Measurements from ENCODE around the gene RBM33. TPM values are rescaled to one million over a fixed set of nuclear protein-coding genes. Genes with fewer than 3 reads are reported as not detected.

Gene RBM33
- total RNA-seq, 1 experiment from 2014 or later = 7.3 TPM

- in situ Hi-C loops (cut with HindIII; ENCODE audit: low pct_unique_long_range_greater_than_20kb, low sequenced_read_pairs) = no loop called here
- DNase-seq (ENCODE audit: low read depth) = no peak
Observed at GRCh38 chr7:155731871-155732270, 87.4 kb downstream of the RBM33 start.

- no peak for DNase-seq (ENCODE audit: low read depth)
- in situ Hi-C loops (cut with HindIII; ENCODE audit: low pct_unique_long_range_greater_than_20kb, low sequenced_read_pairs) = no loop called here
Observed at GRCh38 chr7:155732286-155732685, 87.8 kb downstream of the RBM33 start.

GRCh38 chr7:155733582-155734444 is 89.4 kb downstream of the RBM33 start:
- in situ Hi-C loops (cut with HindIII; ENCODE audit: low pct_unique_long_range_greater_than_20kb, low sequenced_read_pairs) = no loop called here
- DNase-seq (ENCODE audit: low read depth) = no peak

GRCh38 chr7:155734445-155734809 is 90.0 kb downstream of the RBM33 start:
- DNase-seq (ENCODE audit: low read depth) = no peak
- in situ Hi-C loops (cut with HindIII; ENCODE audit: low pct_unique_long_range_greater_than_20kb, low sequenced_read_pairs) = no loop called here

GRCh38 chr7:155735442-155736115 is 91.1 kb downstream of the RBM33 start:
- in situ Hi-C loops (cut with HindIII; ENCODE audit: low pct_unique_long_range_greater_than_20kb, low sequenced_read_pairs) = no loop called here
- DNase-seq (ENCODE audit: low read depth) = no peak

GRCh38 chr7:155737590-155737989 is 93.1 kb downstream of the RBM33 start:
- no peak for DNase-seq (ENCODE audit: low read depth)
- in situ Hi-C loops (cut with HindIII; ENCODE audit: low pct_unique_long_range_greater_than_20kb, low sequenced_read_pairs) = no loop called here

GRCh38 chr7:155738104-155738503 is 93.6 kb downstream of the RBM33 start:
- in situ Hi-C loops (cut with HindIII; ENCODE audit: low pct_unique_long_range_greater_than_20kb, low sequenced_read_pairs) = no loop called here
- no peak for DNase-seq (ENCODE audit: low read depth)

GRCh38 chr7:155738652-155739537 is 94.4 kb downstream of the RBM33 start:
- peak; percentile 52 for DNase-seq (ENCODE audit: low read depth)
- in situ Hi-C loops (cut with HindIII; ENCODE audit: low pct_unique_long_range_greater_than_20kb, low sequenced_read_pairs) = no loop called here

GRCh38 chr7:155739538-155740143 is 95.2 kb downstream of the RBM33 start:
- in situ Hi-C loops (cut with HindIII; ENCODE audit: low pct_unique_long_range_greater_than_20kb, low sequenced_read_pairs) = no loop called here
- DNase-seq (ENCODE audit: low read depth) = no peak

GRCh38 chr7:155741082-155741481 is 96.6 kb downstream of the RBM33 start:
- peak; percentile 22 for DNase-seq (ENCODE audit: low read depth)
- in situ Hi-C loops (cut with HindIII; ENCODE audit: low pct_unique_long_range_greater_than_20kb, low sequenced_read_pairs) = no loop called here

- in situ Hi-C loops (cut with HindIII; ENCODE audit: low pct_unique_long_range_greater_than_20kb, low sequenced_read_pairs) = no loop called here
- DNase-seq (ENCODE audit: low read depth) = no peak
Observed at GRCh38 chr7:155741805-155742204, 97.3 kb downstream of the RBM33 start.

GRCh38 chr7:155743177-155743576 is 98.7 kb downstream of the RBM33 start:
- no peak for DNase-seq (ENCODE audit: low read depth)
- in situ Hi-C loops (cut with HindIII; ENCODE audit: low pct_unique_long_range_greater_than_20kb, low sequenced_read_pairs) = no loop called here

- in situ Hi-C loops (cut with HindIII; ENCODE audit: low pct_unique_long_range_greater_than_20kb, low sequenced_read_pairs) = no loop called here
- no peak for DNase-seq (ENCODE audit: low read depth)
Observed at GRCh38 chr7:155744971-155745683, 100.7 kb downstream of the RBM33 start.

GRCh38 chr7:155745737-155746136 is 101.3 kb downstream of the RBM33 start:
- in situ Hi-C loops (cut with HindIII; ENCODE audit: low pct_unique_long_range_greater_than_20kb, low sequenced_read_pairs) = no loop called here
- no peak for DNase-seq (ENCODE audit: low read depth)

GRCh38 chr7:155746188-155746587 is 101.7 kb downstream of the RBM33 start:
- in situ Hi-C loops (cut with HindIII; ENCODE audit: low pct_unique_long_range_greater_than_20kb, low sequenced_read_pairs) = no loop called here
- DNase-seq (ENCODE audit: low read depth) = no peak

GRCh38 chr7:155747209-155747608 is 102.7 kb downstream of the RBM33 start:
- in situ Hi-C loops (cut with HindIII; ENCODE audit: low pct_unique_long_range_greater_than_20kb, low sequenced_read_pairs) = no loop called here
- DNase-seq (ENCODE audit: low read depth) = no peak

GRCh38 chr7:155749578-155749977 is 105.1 kb downstream of the RBM33 start:
- in situ Hi-C loops (cut with HindIII; ENCODE audit: low pct_unique_long_range_greater_than_20kb, low sequenced_read_pairs) = no loop called here
- no peak for DNase-seq (ENCODE audit: low read depth)
